HG03095 (cell line): ENCODE data around the gene IGFBP1.
"Not testable (repeated sequence)": the region's sequence is repeated elsewhere in the genome, so short reads cannot be mapped to it uniquely, and the experiment has no call there.

Experiments
- ATAC-seq: cut with Tn5 transposase; IDR thresholded peaks from one replicate; pipeline ENCODE4 v1.9.1; 2021; ENCODE audit warnings: moderate library complexity; ENCODE audit not compliant: unreplicated experiment

IGFBP1 gene

DNA sequence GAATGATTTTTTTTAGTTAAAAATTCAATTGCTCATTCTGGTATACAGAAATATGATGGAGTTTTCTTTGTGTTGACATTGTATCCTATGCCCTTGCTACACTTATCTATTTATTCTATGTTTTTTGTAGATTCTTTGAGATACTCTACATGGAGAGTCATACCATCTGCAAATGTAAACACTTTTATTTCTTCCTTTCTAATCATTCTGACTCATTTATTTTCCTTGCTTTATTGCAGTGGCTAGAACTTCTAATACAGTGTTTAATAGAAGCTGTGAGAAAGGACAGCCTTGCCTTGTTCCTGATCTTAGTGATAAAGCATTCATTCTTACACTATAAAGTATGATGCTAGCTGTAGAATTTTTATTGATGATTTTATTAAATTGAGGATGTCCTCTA is 42.7 kb downstream of the IGFBP1 start:
- no peak for ATAC-seq

DNA sequence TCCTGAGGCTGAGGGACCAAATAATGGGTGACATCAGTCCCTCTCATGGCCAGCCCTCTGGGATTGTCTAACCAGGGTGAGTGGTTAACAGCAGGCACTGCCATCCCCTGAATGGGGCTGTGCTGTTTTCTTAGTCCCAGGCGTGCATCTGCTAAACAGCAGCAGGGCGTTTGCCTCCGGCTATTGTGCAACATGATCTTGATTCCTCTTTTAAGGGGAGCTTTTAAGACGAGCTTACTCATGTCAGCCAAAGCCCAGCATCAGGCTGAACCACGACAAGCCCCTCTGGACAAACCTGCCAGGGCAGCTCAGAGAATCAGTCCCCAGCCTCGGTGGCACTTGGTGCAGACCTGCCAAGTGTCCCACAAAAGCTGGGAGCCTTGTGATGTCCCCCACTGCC is 49.0 kb downstream of the IGFBP1 start:
- ATAC-seq: no peak

DNA sequence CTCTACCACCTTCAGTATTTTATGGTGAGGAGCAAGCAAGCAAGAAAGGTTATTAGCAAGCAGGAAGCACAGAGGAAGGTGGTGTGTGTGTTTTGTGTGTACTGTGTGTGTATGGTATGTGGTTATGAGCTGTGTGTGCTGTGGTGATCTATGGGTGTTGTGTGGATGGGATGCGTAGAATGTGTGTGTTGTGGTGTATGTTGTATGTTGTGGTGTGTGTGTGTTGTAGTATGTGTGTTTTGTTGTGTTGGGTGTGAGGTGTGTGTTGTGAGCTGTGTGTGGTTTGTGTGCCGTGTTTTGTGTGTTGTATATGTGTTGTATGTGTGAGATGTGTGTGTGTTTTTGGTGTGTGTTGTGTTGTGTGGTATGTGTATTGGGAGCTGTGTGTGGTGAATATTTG is 49.6 kb downstream of the IGFBP1 start:
- no peak for ATAC-seq

DNA sequence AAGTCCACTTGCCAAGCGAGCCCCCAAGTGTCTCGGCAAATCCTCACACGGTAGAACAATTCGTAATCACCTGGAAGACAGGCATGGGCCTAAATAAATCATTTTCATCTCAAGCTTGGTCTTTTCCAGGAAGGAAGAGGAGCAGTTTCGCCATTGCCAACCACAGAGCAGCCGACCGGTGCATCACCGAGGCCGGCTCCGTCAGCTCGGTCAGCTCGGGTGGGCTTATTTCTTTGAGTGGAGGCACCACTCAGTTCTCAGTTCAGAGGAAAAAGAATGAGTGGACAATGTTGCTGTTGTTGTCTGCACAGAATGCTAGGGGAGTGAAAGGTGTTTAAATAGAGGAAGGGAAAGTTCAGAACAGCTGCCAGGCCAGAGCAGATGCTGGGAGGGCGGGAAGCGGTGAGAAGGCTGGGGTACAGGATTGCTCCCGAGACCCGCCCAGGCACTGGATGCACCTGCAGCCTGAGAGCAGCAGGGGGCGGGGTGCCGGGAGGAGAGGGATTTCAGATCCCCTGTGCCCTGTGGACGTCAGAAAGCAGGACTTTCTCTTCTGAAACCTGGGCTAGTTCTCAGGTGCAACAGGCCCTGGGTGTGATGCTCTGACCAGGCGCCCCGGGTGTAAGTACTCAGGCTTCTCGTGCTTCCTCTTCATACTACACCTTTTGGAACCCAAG is 50.5 kb downstream of the IGFBP1 start:
- ATAC-seq: no peak

DNA sequence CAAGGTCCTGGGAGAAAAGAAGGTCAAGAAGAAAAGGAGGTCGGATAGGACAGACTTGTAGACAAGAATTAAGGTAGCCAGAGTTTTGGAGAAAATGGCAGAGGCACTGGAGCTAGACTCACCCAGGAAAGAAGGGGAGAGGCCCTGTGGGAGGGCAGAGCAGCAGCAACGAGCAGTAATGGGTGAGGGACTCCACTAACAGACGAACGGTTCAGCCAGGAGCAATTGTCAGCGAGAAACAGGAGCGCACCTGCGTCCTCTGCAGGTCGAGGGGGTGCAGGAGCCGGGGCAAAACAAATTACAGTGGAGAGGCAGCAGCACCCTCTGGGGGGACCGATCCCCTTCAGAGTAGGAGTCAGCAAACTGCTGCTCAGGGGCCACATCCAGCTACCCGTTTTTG is 51.3 kb downstream of the IGFBP1 start:
- ATAC-seq: no peak

DNA sequence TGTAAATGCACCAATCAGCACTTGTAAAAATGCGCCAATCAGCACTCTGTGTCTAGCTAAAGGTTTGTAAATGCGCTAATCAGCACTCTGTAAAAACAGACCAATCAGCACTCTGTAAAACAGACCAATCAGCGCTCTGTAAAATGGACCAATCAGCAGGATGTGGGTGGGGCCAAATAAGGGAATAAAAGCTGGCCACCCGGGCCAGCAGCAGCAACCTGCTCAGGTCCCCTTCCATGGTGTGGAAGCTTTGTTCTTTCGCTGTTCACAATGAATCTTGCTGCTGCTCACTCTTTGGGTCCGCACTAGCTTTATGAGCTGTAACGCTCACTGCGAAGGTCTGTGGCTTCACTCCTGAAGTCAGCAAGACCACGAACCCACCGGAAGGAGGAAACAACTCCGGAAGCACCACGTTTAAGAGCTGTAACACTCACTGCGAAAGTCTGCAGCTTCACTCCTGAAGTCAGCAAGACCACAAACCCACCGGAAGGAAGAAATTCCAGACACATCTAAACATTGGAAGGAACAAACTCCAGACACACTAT is 52.0 kb downstream of the IGFBP1 start:
- not testable (repeated sequence) for ATAC-seq

DNA sequence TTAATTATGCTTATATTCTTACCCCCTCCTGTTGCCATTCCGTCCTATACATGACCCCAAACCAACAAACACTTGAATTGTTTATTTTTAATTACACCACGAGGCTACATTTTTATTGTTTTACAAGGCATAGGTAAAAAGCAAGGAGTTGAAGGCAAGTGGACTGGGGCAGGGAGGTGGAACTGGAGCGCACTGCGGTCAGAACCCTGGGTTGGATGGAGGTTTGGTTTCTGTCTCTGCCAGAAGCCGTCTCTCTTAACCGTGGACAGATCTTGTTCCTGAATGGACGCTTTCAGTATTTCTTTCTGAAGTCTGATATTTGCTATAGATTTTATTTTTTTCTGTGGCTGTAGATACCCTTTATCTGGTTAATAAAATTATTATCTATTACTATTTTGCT is 52.7 kb downstream of the IGFBP1 start:
- no peak for ATAC-seq
